Measurements from ENCODE around the gene GMPR.

Gene GMPR

DNA sequence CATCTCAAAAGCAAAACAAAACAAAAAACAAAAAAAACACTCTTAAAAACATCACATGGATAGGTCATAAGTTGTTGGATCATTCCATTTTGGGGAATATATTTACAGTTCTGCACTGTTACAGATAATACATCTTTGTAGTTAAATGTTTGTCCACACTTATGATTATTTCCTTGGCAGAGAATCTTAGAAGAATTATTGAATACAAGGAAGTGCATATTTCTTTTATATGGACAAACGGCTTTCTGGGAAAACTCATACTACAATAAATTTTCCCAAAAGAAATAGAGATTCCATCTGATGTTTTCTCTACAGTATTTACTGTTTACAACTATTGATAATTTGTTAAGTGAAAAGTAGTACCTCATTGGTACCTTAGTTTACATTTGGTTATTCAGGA lies 33.8 kb downstream of the GMPR start:
- DNase-seq (ENCODE audit: low read depth, low spot score), result no peak

DNA sequence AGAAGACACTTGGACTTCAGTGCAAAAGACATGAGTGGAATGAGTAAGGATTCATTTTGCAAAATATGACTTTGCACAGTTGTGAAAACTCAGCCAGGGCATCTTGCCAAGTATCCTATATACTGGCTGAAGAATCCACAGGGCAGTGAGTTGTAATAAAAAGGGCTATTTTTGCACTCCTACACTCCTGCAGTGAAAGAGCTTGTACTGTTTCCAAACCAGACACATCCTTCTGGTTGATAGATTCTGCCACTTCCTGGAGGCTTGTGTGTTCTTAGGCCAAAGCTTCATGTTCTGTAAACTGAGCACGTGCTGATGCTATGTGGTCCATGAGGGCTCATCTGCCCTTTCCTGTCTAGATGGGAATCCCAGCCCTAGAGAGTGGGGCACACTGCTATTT lies 34.9 kb downstream of the GMPR start:
- DNase-seq (ENCODE audit: low read depth, low spot score), result no peak

DNA sequence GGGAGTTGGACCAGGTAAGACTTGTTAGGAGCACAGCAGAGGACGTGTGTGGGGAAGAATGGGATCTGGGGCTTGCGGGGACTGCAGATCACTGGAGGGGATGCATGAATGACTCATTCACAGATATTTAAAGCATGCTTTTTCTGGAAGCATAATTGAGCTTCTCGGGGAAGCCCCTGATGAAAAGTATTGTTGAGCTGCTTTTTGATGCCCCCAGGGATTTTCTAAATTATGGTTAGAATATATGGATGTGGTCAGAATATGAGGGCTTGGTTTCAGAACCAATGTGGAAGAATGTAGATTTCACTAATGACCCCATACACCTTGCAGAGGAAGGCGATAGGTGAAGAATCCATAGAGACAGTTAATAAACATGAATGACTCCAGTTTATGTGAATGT lies 36.1 kb downstream of the GMPR start:
- DNase-seq (ENCODE audit: low read depth, low spot score), result no peak

DNA sequence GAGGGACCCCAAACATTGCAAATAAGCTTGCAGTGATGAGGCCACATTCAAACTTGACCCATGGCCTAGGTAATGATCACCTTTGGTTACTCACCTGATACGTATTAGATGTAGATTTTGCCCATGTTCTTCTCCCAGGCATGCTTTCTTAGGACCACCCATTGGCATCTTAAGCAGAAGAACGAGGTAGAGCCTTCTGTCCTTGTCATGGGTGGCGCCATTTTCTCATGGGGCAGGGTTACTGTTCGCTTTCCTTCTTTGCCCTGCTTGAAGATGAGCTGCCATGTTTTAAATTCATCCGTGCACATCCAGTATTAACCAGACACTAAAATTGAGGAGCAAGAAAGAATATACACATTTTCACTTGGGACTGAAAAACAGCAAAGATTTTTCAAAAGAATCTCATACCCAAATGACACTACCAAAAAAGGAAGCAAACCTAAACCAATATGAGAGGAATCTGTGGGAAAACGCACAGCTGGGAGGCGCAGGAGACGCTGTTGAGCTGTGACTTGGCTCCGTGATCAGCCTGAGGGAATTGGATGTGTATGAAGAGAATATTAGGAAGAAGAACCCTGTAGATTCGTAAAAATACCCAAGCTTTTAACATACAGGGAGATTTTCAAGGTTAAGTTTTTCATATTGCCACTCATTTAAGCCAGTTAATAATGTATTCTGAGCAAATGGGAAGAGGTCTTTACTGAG lies 36.6 kb downstream of the GMPR start:
- DNase-seq (ENCODE audit: low read depth, low spot score), result no peak

DNA sequence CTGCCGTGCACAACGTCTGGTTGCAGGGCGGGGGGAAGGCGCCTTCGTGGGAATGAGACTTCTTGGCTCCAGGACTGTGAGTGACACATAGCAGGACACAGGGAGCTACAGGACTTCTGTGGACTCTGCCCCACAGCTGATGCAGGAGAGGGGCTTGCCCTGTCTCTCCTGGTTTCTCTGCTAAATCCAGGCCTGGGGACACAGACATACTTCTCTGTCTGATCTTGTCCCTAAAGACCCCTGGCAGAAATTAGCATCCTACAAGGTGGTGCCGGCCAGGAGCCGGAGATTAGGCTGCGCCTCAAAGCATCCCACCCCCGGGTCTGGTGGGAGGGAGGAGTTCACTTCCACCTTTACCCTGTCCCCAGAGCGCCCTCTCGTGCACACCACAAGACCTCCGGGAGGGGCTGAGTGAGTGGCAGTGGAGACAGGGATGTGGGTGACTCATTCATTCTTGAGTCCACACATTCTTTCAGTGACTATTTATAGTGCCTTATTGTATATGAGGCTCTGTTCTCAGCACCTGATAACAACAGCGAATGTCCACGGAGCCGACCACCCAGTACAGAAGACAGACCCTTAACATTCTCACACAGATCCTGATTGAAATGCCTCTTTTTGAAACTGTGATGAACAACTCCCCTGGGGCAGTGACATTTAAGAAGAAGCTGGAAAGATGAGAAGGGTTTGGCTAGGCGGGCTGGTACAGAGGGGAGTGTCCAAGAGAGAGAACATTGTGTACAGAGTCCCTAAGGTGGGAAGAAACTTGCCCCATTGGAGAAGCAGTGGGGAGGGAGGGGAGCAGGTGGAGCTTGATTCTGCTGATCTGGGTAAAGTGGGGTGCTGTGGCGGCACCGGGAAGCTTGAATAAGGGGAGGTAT lies 39.0 kb downstream of the GMPR start:
- DNase-seq (ENCODE audit: low read depth, low spot score), result peak; percentile 52

DNA sequence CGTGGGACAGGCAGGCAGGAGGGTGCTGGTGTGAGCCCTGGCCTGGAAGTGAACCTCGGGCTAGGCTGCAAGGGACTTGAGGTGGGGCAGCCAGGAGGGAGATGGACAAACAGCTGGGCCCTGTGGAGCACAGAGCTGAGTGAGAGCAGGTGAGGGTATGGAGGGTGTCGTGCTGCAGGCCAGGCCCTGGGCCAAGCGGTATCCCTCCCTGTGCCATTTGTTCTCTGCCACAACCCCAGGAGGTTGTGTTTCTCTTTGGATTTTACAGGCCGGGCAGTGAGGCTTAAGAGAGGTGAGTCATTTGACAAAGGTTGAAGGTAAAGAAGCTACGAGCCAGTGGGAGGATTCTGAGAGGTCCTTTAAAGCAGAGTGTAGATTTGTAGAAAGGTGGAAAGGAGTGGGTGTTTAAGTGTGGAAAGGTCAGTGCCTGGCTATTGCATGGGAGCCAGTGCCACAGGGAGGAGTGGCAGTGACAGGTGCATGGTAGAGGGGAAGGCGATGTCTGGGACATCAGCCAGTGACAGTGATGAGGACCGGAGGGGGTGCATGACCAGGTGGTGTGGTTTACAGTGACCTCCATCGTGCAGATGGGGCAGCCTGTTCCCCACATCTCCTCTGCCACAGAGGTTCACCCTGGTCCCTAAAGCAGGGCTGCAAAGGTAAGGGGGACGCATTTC lies 39.8 kb downstream of the GMPR start:
- DNase-seq (ENCODE audit: low read depth, low spot score), result no peak

DNA sequence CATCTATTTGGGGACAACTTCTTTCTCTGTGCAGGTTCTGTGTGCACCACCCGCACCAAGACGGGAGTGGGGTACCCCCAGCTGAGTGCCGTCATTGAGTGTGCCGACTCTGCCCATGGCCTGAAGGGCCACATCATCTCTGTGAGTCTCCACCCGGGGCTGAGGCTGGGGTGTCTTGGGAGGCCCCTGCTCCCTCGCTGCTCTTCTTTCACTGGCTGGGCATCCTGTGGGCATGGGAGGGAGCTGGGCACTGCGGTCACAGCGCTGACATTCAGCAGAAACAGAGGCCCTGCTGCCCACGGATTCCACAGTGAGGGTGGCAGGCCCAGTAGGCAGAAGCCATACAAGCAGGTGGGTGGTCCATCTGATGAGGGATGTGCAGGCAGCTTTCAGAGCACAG lies 40.4 kb downstream of the GMPR start:
- no peak for DNase-seq (ENCODE audit: low read depth, low spot score)

DNA sequence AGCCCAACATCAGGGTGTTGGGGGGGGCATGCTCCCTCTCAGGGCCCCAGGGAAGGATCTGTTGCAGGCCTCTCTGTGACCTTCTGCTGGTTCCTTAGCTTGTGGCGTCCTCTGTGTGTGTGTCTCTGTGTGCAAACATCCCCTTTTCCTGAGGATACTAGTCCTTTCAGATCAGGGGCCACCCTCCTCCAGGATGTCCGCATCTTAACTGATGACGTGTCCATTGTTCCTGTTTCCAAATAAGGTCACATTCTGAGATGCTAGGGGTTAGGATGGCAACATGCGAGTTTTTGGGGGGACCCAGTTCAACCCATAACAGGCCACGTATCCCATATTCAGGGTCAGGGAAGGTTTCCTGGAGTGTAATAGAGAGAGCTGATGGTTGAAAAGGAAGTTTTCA lies 40.9 kb downstream of the GMPR start:
- no peak for DNase-seq (ENCODE audit: low read depth, low spot score)

DNA sequence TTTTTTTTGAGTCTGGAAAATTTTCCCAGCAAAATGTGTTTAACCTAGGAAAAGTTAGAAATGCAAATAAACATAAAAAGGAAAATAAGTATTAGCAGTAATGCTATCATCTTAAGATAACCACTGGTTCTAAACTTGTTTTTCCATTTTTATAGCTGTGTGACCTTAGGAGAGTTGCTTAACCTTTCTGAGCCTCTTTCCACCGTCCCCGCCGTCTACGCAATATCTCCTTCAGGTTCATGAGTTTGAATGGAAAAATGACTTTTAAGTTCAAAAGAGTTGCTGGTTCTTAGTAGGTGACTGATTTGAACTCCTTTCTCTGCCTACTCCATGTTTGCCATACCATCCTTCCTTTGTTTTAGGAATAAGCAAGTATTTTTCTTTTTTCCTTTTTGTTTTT lies 44.0 kb downstream of the GMPR start:
- no peak for DNase-seq (ENCODE audit: low read depth, low spot score)

DNA sequence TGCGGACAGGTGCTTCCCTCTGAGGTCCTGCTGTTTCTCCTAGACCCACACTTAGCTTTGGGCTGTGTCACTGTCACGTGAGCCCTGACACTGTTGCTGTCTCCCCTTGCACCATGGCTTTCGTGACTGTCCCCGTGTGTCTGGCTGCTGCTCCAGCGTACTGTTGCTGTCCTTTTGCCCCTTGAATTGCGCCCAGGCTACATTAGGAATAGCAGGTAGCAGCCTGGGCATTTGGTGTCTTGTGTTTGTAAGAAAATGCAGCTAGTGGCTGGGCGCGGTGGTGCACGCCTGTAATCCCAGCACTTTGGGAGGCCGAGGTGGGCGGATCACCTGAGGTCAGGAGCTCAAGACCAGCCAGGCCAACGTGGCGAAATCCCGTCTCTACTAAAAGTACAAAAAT lies 46.1 kb downstream of the GMPR start:
- DNase-seq (ENCODE audit: low read depth, low spot score), result no peak

DNA sequence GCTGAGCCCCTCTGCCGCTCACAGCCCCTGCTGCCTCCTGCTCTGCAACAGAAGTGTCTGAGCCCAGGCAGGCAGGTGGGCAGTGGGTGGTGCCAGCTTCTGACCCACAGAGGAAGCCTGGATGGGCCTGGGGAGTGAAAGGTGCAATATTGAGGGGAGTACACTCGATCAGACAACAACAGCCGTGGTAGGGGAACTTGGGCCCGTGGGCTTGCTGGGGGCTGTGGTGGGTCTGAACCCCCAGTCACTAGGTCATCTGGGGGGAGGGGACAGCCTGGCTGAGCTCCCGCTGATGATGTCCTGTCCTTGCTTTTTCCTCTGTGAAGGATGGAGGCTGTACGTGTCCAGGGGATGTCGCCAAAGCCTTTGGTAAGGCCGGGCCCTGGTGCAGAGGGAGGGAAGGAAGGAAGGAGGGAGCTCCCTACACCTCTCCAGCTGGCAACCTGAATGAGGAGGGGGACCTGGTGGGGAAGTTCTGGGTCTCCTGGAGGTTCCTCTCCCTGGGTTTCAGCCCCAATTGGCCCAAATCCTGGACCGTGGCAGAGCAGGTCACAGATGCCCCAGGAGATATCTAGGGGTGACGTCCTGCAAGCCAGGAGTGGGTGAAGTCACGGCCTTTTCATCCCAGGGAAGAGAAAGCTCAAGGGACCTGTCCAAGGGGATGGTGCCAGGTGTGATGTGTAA lies 47.2 kb downstream of the GMPR start:
- no peak for DNase-seq (ENCODE audit: low read depth, low spot score)

DNA sequence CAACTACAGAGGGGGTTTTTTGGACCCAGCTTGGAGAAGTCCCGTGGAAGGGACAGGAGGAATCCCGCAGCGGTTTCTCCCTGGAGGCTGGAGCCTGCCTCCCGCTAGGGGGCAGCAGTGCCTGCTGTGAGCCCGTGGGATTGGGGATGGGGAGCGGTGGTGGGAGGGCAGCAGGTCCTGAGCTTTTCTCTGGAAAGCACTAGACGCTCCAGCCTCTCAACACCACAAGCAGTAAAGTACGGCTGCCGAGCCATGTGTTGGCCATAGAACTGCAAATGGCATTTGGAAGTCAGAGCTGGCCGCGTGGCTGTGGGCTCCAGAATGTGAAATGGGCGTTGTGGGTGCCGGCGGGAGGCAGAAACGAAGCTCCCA lies 47.8 kb downstream of the GMPR start:
- peak; percentile 54 for DNase-seq (ENCODE audit: low read depth, low spot score)

DNA sequence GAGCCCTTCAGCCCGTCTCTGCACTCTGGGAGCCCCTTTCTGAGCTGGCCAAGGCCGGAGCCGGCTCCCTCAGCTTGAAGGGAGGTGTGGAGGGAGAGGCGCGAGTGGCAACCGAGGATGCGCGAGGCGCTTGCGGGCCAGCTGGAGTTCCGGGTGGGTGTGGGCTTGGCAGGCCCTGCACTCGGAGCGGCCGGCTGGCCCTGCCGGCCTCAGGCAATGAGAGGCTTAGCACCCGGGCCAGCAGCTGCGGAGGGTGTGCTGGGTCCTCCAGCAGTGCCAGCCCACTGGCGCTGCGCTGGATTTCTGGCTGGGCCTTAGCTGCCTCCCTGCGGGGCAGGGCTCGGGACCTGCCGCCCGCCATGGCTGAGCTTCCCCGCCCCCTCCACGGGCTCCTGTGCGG lies 49.8 kb downstream of the GMPR start:
- DNase-seq (ENCODE audit: low read depth, low spot score), result no peak

DNA sequence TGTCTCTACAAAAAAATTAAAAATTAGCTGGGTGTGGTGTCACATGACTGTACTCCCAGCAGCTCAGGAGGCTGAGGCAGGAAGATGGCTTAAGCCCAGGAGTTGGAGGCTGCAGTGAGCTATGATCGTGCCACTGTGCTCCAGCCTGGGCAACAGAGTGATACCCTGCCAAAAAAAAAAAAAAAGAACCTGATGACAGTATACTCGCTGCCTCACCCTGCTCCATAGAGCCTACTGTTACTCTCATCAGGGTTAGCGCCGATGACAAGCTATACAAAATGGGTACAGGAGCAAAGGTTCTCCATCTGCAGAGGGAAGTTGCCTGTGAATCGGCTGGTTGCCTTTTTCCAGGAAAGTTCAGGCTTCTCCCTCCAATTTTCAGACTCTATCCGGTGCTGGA lies 53.4 kb downstream of the GMPR start:
- DNase-seq (ENCODE audit: low read depth, low spot score), result no peak

DNA sequence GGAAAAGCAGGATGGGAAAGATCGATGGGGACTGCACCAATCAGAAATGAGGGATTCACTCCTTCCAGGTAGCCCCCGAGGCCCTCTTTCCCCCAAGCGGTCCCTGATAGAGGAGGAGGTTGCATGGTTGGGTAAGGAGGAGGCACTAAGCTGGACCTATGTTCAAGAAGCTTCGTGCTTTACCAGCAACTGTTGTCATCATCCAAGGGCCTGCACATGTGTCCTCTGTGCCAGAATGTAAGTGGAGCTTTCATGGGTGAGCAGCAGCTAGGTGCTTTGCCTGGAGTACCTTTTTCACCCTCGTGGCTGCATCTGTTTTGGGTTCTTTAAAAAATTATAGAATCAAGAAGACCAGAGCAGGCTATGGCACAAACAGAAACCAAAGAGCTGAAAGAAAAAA lies 54.0 kb downstream of the GMPR start:
- DNase-seq (ENCODE audit: low read depth, low spot score), result no peak

DNA sequence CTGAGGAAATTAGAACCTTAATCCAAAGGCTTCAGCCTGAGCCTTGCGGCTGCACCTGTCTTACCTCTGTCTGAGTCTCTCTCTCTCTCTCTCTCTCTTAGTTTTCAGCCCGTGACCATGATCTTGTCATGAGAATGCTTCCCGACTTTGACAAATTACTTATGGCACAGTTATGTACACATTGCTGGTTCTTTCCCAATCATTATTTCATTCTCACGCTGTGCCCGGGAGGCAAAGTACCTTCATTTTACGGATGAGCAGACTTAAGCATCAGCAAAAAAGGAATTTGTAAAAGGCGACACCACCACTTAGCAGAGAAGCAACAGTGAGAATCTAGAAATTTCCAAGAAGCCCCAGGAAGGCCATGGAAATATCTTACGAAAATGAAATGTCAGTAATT lies 54.6 kb downstream of the GMPR start:
- DNase-seq (ENCODE audit: low read depth, low spot score), result no peak

DNA sequence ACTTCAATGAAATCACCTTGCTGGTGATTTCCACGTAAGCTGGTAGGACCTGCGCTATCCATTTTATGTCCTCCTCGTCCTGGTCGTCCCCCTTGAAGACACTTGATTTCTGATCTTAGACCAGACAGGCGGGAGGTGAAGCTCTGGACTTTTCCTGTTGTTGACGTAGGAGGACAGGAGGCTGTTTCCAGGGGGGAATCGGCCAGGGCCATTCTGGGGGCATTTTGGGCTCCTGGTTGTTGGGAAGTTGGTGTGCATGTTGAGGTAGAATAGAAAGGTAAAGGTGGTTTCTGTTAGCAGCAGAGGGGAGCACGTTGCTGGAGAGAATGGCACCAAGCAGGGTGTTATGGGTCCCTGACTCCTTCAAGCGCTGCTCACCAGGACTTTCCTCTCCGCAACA lies 56.0 kb downstream of the GMPR start:
- DNase-seq (ENCODE audit: low read depth, low spot score), result no peak

DNA sequence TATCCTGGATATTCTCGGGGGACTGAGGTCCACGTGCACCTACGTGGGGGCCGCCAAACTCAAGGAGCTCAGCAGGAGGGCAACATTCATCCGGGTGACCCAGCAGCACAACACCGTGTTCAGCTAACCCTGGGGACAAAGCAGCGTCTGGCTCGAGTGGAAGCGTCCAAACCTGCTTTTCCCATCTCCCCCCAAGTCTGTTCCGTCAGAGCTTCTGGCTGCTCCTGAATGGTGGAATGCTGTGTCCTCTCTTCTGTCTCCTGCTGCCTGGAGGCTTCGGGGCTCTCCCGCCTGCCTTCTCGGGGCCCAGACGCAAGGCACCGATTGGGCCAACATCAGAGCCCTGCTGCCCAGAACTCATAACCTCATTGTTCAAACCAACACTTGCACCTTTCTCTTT lies 56.7 kb downstream of the GMPR start:
- DNase-seq (ENCODE audit: low read depth, low spot score), result no peak

DNA sequence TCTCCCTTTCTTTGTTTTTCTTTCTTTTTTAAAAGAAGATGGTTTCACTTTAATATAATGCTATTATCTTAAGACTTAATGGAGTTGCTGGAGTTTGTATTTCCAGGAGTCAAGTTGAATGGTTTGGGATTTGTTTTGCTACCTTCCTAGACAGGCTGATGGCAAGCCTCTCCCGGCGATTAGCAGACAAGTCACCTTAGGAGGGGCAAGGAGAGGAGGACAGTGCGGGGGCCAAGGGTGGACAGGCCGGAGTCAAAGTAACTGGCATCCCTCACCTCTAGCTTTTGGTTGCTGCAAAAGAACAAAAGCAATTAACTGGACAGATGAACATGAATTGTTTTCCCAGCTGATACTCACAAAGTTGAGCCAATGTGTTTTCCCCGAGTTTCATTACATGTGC lies 57.1 kb downstream of the GMPR start:
- DNase-seq (ENCODE audit: low read depth, low spot score), result no peak

DNA sequence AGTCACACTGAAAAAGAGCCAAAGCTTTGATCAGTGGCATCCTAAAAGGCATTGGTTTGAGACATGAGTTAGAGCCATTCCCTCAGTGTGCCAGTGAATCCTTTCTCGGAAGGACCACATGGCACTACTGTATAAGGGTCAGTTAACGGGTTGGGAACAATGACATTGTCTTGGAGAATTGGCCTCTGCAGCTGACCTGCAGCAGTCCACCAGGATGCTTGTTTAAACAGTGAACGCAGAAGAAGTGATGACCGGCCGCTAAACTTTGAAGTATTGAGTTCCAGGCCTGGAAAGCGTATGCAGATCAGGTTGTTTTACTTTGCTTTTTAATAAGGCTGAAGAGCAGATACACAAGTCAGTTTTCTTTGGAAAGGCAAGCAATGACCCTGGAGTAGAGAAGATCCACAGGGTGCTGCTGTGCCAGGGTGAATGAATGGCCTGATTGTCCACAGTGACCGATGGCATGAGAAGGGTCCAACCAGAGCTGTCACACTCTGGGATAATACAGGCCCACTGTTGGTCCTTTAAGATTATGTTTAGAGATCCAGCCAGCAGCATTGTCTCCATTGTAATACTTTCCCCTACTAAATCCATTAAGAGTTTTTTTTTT lies 57.8 kb downstream of the GMPR start:
- no peak for DNase-seq (ENCODE audit: low read depth, low spot score)

DNA sequence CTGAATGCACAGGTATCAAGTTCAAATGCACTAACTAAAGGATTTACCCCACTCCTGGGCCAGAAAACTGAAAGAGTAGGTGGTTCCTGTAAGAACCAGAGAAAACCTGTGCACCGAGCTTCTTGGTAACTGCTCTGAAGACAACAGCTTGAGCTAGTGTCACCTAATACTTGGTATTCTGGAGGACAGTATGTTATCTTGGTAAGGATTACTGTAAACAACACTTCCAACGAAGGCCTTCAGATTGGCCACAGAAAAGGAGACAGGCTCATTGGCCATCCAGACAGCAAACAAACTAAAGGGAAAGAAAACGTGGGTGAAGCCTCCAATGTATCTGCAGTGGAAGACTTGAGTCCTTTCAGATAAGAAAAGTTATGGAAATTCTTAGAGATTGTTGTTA lies 61.5 kb downstream of the GMPR start:
- DNase-seq (ENCODE audit: low read depth, low spot score), result no peak

DNA sequence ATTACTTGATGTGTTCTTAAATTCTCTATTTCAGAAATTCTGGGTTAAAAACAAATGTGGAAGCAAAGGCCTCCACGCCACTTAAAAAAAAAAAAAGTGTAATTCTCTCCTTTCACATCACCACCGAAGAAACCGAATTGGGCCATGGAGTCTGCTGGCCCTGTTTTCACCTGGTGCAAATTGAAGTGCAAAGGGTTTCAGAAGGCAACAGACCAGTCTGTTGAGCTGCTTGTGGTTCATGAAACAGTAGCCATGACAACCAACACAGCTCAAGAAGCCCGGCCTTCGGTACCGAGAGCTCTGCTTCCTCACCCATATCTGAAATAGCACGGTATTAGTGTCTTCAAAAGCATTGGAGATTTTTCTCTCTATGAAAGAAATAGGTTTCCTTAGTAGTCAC lies 63.1 kb downstream of the GMPR start:
- DNase-seq (ENCODE audit: low read depth, low spot score), result no peak

All from iPS DF 19.7 (cell line).